Measurements from ENCODE around the gene TTLL5. TPM values are rescaled to one million over a fixed set of nuclear protein-coding genes. Genes with fewer than 3 reads are reported as not detected.
"Not testable (repeated sequence)": the region's sequence is repeated elsewhere in the genome, so short reads cannot be mapped to it uniquely, and the experiment has no call there.

The TTLL5 gene
- polyA plus RNA-seq, 2 donors = 10.5 to 10.6 TPM

DNA sequence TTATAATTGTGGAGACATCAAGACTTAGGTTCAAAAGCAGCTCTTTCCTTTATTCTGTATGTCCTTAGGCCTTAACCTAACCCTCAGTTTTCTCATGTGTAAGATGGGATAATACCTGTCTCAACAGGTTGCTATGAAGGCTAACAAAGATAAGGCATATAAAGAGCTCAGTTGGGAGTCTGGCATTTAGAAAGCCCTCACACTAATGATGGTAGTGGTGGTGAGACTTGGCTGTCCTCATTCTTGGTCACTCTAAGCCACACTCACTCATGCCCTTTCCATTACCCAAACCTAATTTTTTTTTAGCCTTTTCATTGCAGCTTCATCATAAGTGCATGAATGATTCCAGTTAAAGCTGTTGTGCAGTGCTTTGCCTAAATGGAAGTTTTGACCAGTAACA is 183.4 kb downstream of the TTLL5 start:
- peaks cover 0 to 2% of the 10 kb centered on the region in 2 donors for H3K4me1 ChIP-seq (ENCODE audit: control insufficient read depth in 2 of 2, insufficient read depth in 2 of 2, low read length in 1 of 2)
- no peaks in the 10 kb centered on the region for H3K9me3 ChIP-seq (ENCODE audit: control insufficient read depth in 2 of 2, insufficient read depth in 1 of 2, low read depth in 1 of 2, low read length in 1 of 2)
- H3K27me3 ChIP-seq (ENCODE audit: control insufficient read depth in 1 of 2, insufficient read depth in 2 of 2, low read length in 2 of 2) = no peaks in the 10 kb centered on the region
- H3K36me3 ChIP-seq (ENCODE audit: control insufficient read depth in 2 of 2, insufficient read depth in 2 of 2, low read length in 1 of 2) = no peaks in the 10 kb centered on the region
- no peak overlapping the region for H3K27ac ChIP-seq (ENCODE audit: low read depth in 2 of 2, low read length in 1 of 2)
- no peak overlapping the region for H3K4me3 ChIP-seq (ENCODE audit: low read depth in 1 of 2, low read length in 2 of 2)

DNA sequence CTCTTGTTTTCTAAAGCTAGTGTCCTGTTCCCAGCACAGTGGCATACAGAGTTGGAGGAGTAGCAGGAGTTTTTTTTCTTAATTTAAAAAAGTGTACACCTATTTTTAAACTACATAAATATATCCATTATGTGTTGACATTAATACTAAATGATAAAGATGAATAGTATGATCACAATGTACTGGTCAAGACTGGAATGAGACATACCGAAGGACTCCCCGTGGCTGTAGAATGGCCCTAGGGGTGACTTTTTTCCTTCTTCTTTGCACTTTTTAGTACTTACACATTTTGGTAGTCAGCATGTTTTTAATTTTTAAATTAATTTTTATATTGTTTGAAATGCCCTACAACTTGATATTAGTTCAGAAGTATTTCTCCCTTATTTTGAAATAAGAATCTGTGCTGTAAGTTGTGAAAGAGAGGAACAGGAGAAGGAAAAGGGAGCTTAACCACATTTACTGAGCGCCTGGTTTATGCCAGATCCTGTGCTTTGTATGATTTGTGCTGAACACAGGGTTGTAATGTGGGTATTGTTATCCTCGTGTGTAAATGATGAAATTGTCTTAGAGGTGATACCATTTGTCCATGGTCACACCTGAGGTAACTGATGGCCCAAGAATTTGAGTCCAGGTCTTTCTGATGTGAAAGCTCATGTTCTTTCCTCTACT is 184.2 kb downstream of the TTLL5 start:
- peaks cover 0 to 2% of the 10 kb centered on the region in 2 donors for H3K4me1 ChIP-seq (ENCODE audit: control insufficient read depth in 2 of 2, insufficient read depth in 2 of 2, low read length in 1 of 2)
- no peak overlapping the region for H3K27ac ChIP-seq (ENCODE audit: low read depth in 2 of 2, low read length in 1 of 2)
- H3K36me3 ChIP-seq (ENCODE audit: control insufficient read depth in 2 of 2, insufficient read depth in 2 of 2, low read length in 1 of 2) = no peaks in the 10 kb centered on the region
- no peak overlapping the region for H3K4me3 ChIP-seq (ENCODE audit: low read depth in 1 of 2, low read length in 2 of 2)
- WGBS, 2 donors = 84 to 86% methylated on average over 4 of the region's 4 CpGs
- H3K9me3 ChIP-seq (ENCODE audit: control insufficient read depth in 2 of 2, insufficient read depth in 1 of 2, low read depth in 1 of 2, low read length in 1 of 2) = no peaks in the 10 kb centered on the region
- H3K27me3 ChIP-seq (ENCODE audit: control insufficient read depth in 1 of 2, insufficient read depth in 2 of 2, low read length in 2 of 2) = no peaks in the 10 kb centered on the region

DNA sequence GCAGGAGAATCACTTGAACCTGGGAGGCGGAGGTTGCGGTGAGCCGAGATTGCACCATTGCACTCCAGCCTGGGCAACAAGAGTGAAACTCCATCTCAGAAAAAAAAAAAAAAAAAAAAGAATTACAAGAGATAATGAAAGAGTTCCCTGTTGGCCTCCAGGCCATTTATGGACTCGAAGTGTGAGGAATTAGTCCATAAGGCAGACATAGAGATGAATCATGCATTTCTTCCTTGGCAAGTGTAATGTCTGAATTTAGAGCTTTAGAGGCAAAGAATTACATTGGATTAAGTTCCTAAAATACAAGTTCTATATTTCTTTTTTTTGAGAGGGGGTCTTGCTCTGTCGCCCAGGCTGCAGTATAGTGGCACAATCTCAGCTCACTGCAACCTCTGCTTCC is 185.6 kb downstream of the TTLL5 start:
- not testable (repeated sequence) for H3K27me3 ChIP-seq (ENCODE audit: control insufficient read depth in 1 of 2, insufficient read depth in 2 of 2, low read length in 2 of 2); H3K4me1 ChIP-seq (ENCODE audit: control insufficient read depth in 2 of 2, insufficient read depth in 2 of 2, low read length in 1 of 2)
- WGBS, 2 donors = 80 to 96% methylated on average over 5 of the region's 5 CpGs

DNA sequence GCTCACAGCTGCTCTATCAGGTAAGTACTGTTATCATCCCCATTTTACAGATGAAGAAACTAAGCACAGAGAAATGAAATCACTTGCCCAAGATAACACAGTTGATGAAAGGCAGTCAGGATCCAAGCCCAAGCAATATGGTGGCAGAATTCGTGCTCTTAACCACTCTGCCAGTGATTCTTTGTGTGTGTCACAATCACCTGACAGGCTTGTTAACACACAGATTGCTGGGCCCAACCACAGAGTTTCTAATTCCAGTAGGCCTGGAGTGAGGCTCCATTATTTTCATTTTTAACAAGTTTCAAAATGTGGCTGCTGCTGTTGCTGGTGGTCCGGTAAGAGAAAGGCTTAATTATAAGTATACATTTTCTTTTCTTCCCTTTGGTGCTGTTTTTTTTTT is 186.5 kb downstream of the TTLL5 start:
- peaks cover 0 to 2% of the 10 kb centered on the region in 2 donors for H3K4me1 ChIP-seq (ENCODE audit: control insufficient read depth in 2 of 2, insufficient read depth in 2 of 2, low read length in 1 of 2)
- no peak overlapping the region for H3K4me3 ChIP-seq (ENCODE audit: low read depth in 1 of 2, low read length in 2 of 2)
- 91 to 93% methylated on average over 2 of the region's 2 CpGs for WGBS, 2 donors
- no peaks in the 10 kb centered on the region for H3K27me3 ChIP-seq (ENCODE audit: control insufficient read depth in 1 of 2, insufficient read depth in 2 of 2, low read length in 2 of 2)
- H3K9me3 ChIP-seq (ENCODE audit: control insufficient read depth in 2 of 2, insufficient read depth in 1 of 2, low read depth in 1 of 2, low read length in 1 of 2) = no peaks in the 10 kb centered on the region
- no peaks in the 10 kb centered on the region for H3K36me3 ChIP-seq (ENCODE audit: control insufficient read depth in 2 of 2, insufficient read depth in 2 of 2, low read length in 1 of 2)
- no peak overlapping the region for H3K27ac ChIP-seq (ENCODE audit: low read depth in 2 of 2, low read length in 1 of 2)

More for the DNA sequence above, 185.6 kb downstream of the TTLL5 start:
- H3K36me3 ChIP-seq (ENCODE audit: control insufficient read depth in 2 of 2, insufficient read depth in 2 of 2, low read length in 1 of 2); H3K9me3 ChIP-seq (ENCODE audit: control insufficient read depth in 2 of 2, insufficient read depth in 1 of 2, low read depth in 1 of 2, low read length in 1 of 2); H3K4me3 ChIP-seq (ENCODE audit: low read depth in 1 of 2, low read length in 2 of 2); H3K27ac ChIP-seq (ENCODE audit: low read depth in 2 of 2, low read length in 1 of 2): not testable (repeated sequence)

DNA sequence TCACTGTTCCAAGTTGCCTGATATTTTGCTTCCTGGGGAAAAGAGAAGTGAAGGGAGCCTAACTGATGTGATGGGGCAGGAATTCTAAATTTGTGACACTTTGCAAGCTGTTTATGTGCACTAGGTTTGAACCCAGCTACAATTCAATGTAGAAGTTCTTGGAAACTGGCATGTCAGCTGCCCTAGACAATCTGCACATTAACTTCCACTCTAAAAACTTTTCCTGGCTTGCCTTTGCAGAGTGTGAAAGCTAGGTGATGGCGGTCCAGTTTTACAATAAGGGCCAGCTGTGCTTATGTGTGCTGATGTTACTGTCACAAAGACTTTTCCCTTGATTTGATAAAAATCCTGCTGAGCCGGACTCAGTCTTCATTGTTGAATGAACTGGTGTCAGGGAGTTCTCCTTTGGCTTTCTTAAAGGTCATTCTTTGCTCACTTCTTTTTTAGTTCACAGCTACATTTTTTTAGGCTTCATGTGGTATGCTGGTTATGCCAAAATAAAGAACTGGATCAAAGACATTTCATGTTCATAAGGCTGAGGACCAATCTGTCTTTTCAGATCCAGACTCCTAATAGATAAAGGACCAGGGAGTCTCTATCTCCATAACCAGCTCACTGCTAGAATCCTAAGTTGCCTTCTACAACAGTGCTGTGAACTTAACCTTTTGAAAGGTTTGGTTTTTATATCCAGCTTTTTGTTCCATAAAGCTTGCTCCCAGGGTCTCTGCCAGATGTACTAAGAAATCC is 187.3 kb downstream of the TTLL5 start:
- WGBS, 2 donors = 80 to 82% methylated on average over 2 of the region's 2 CpGs
- Histone ChIP-seq H3K4me3 (ENCODE audit: low read depth in 1 of 2, low read length in 2 of 2) (no peak overlapping the region), H3K4me1 (ENCODE audit: control insufficient read depth in 2 of 2, insufficient read depth in 2 of 2, low read length in 1 of 2) (no peaks in the 10 kb centered on the region), H3K9me3 (ENCODE audit: control insufficient read depth in 2 of 2, insufficient read depth in 1 of 2, low read depth in 1 of 2, low read length in 1 of 2) (no peaks in the 10 kb centered on the region), H3K27ac (ENCODE audit: low read depth in 2 of 2, low read length in 1 of 2) (no peak overlapping the region), H3K36me3 (ENCODE audit: control insufficient read depth in 2 of 2, insufficient read depth in 2 of 2, low read length in 1 of 2) (no peaks in the 10 kb centered on the region), H3K27me3 (ENCODE audit: control insufficient read depth in 1 of 2, insufficient read depth in 2 of 2, low read length in 2 of 2) (no peaks in the 10 kb centered on the region)

DNA sequence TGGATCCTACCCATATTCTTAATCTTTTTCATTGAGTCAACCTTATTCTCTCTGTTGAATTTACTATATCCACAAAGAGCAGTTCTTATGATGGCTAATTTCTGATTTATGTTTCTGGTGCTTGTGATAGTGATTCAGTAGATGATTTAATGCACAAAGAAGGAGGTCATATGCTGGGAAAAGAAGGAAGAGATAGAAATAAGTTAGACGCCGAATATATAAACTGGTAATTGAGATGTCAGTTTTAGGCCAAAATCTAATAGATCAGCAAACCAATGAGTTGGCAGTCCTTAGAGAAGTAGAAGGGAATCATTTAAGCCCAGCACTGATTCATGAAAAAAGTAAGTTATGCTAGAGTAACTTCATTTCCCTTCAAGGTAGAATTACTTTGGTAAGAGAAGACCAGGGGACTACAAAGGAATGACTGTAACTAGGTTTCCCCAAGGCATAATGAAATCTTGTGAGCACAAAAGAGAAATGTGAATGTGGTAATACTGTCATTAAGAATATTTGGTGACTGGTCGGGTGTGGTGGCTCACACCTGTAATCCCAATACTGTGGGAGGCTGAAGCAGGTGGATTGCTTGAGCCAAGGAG is 188.4 kb downstream of the TTLL5 start:
- Histone ChIP-seq H3K4me3 (ENCODE audit: low read depth in 1 of 2, low read length in 2 of 2) (no peak overlapping the region), H3K27me3 (ENCODE audit: control insufficient read depth in 1 of 2, insufficient read depth in 2 of 2, low read length in 2 of 2) (no peaks in the 10 kb centered on the region), H3K27ac (ENCODE audit: low read depth in 2 of 2, low read length in 1 of 2) (no peak overlapping the region), H3K4me1 (ENCODE audit: control insufficient read depth in 2 of 2, insufficient read depth in 2 of 2, low read length in 1 of 2) (no peaks in the 10 kb centered on the region), H3K36me3 (ENCODE audit: control insufficient read depth in 2 of 2, insufficient read depth in 2 of 2, low read length in 1 of 2) (no peaks in the 10 kb centered on the region), H3K9me3 (ENCODE audit: control insufficient read depth in 2 of 2, insufficient read depth in 1 of 2, low read depth in 1 of 2, low read length in 1 of 2) (no peaks in the 10 kb centered on the region)
- 89 to 93% methylated on average over 3 of the region's 3 CpGs for WGBS, 2 donors

DNA sequence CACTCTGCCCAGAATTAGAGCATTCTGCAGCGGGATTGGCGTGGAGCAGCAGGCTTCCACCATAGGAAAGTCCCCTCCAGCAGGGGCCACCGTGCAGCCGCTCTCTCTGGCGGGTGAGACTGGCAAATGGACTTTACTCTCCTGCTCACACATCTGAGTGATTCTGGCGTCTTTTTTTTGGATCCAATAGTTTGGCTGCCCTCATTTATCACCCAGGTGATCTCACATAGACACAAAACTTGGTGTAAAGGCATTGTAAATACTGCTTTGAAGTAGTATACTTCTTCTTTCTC is 190.5 kb downstream of the TTLL5 start:
- H3K9me3 ChIP-seq (ENCODE audit: control insufficient read depth in 2 of 2, insufficient read depth in 1 of 2, low read depth in 1 of 2, low read length in 1 of 2) = no peaks in the 10 kb centered on the region
- no peaks in the 10 kb centered on the region for H3K4me1 ChIP-seq (ENCODE audit: control insufficient read depth in 2 of 2, insufficient read depth in 2 of 2, low read length in 1 of 2)
- WGBS, 2 donors = 91 to 94% methylated on average over 6 of the region's 6 CpGs
- no peak overlapping the region for H3K27ac ChIP-seq (ENCODE audit: low read depth in 2 of 2, low read length in 1 of 2)
- H3K4me3 ChIP-seq (ENCODE audit: low read depth in 1 of 2, low read length in 2 of 2) = no peak overlapping the region
- H3K27me3 ChIP-seq (ENCODE audit: control insufficient read depth in 1 of 2, insufficient read depth in 2 of 2, low read length in 2 of 2) = no peaks in the 10 kb centered on the region
- H3K36me3 ChIP-seq (ENCODE audit: control insufficient read depth in 2 of 2, insufficient read depth in 2 of 2, low read length in 1 of 2) = no peaks in the 10 kb centered on the region

DNA sequence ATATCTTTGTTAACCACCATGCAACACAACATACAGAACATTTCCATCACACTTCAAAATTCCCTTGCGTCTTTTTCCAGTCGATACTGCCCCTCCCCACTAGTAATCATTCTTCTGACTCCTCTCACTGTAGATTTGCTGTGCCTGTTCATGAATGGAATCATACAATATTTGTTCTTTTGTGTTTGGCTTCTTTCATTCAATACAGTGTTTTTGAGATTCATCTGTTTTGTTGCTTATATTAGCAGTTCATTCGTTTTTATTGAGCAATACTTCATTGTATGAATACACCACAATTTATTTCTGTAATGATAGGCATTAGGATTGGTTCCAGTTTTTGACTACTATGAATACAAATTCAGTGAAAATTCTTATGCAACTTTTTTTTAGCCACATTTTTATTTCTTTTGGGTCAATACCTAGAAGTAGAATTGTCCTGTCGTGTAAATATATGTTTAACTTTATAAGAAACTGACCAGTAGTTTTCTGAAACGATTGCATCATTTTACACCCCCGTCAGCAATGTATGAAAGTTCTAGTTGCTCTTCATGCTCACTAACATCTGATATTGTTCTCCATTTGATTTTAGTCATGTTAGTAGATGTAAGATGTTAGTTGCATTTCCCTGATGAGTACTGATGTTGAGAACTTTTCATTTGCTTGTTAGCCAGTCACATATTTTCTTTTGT is 193.2 kb downstream of the TTLL5 start:
- Histone ChIP-seq H3K36me3 (ENCODE audit: control insufficient read depth in 2 of 2, insufficient read depth in 2 of 2, low read length in 1 of 2) (no peaks in the 10 kb centered on the region), H3K4me3 (ENCODE audit: low read depth in 1 of 2, low read length in 2 of 2) (no peak overlapping the region), H3K4me1 (ENCODE audit: control insufficient read depth in 2 of 2, insufficient read depth in 2 of 2, low read length in 1 of 2) (no peaks in the 10 kb centered on the region), H3K27me3 (ENCODE audit: control insufficient read depth in 1 of 2, insufficient read depth in 2 of 2, low read length in 2 of 2) (no peaks in the 10 kb centered on the region), H3K9me3 (ENCODE audit: control insufficient read depth in 2 of 2, insufficient read depth in 1 of 2, low read depth in 1 of 2, low read length in 1 of 2) (no peaks in the 10 kb centered on the region), H3K27ac (ENCODE audit: low read depth in 2 of 2, low read length in 1 of 2) (no peak overlapping the region)
- WGBS, 2 donors = 80 to 81% methylated on average over 6 of the region's 6 CpGs

DNA sequence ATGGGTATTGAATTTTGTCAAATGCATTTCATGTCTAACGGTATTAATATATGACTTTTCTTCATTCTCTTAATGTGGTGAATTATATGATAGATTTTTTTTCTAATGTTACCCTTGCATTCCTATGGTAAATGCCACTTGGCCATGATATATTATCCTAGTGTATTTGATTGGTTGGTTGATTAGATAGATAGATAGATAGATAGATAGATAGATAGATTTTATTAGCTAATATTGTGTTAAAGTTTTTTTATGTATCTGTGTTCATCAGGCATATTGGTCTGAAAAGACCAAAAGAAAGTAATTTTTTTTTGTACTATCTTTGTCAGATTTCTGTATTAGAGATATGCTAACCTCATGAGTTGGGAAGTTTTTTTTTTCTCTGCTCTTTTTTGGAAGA is 196.2 kb downstream of the TTLL5 start:
- no peaks in the 10 kb centered on the region for H3K9me3 ChIP-seq (ENCODE audit: control insufficient read depth in 2 of 2, insufficient read depth in 1 of 2, low read depth in 1 of 2, low read length in 1 of 2)
- no peaks in the 10 kb centered on the region for H3K4me1 ChIP-seq (ENCODE audit: control insufficient read depth in 2 of 2, insufficient read depth in 2 of 2, low read length in 1 of 2)

More for the DNA sequence above, 196.2 kb downstream of the TTLL5 start:
- no peaks in the 10 kb centered on the region for H3K36me3 ChIP-seq (ENCODE audit: control insufficient read depth in 2 of 2, insufficient read depth in 2 of 2, low read length in 1 of 2)
- WGBS, 2 donors = 93 to 100% methylated on average over 1 of the region's 1 CpG
- no peak overlapping the region for H3K27ac ChIP-seq (ENCODE audit: low read depth in 2 of 2, low read length in 1 of 2)
- H3K27me3 ChIP-seq (ENCODE audit: control insufficient read depth in 1 of 2, insufficient read depth in 2 of 2, low read length in 2 of 2) = no peaks in the 10 kb centered on the region
- H3K4me3 ChIP-seq (ENCODE audit: low read depth in 1 of 2, low read length in 2 of 2) = no peak overlapping the region
